ENCODE measurements around the gene ITPK1.
A peak's percentile ranks its signal among the peaks of the same experiment; 100 is the strongest.

ITPK1 gene

GRCh38 chr14:93041830-93042229 lies 73.9 kb downstream of the ITPK1 start:
- TF ChIP-seq EZH2 (IDR thresholded peaks at IDR 0.05; ENCODE audit: borderline replicate concordance, low read depth, low read length, severe bottlenecking) = no peak
- no peak for TF ChIP-seq CTCF (IDR thresholded peaks at IDR 0.05; ENCODE audit: borderline replicate concordance, extremely low read depth, low read length, poor library complexity, severe bottlenecking)
- H2AFZ ChIP-seq (ENCODE audit: low read depth, low read length) = no peak overlapping the region
- no peaks in the 10 kb centered on the region for H3K27me3 ChIP-seq (ENCODE audit: insufficient read depth, low read length, poor library complexity)
- no peaks in the 10 kb centered on the region for H3K4me1 ChIP-seq (ENCODE audit: insufficient read depth, low read length)
- H3K4me3 ChIP-seq (ENCODE audit: low read depth in 1 of 2, low read length in 2 of 2) = no peak overlapping the region
- H3K36me3 ChIP-seq (ENCODE audit: insufficient read depth, low read length) = no peaks in the 10 kb centered on the region
- H3K9ac ChIP-seq (ENCODE audit: low read depth, low read length) = no peak overlapping the region
- H3K79me2 ChIP-seq (ENCODE audit: insufficient read depth, low read length) = peaks cover 11% of the 10 kb centered on the region
- H3K27ac ChIP-seq (ENCODE audit: low read length) = no peak overlapping the region
- no peak for ATAC-seq (ENCODE audit: insufficient read depth, low read depth)
- H4K20me1 ChIP-seq (ENCODE audit: insufficient read depth, low read length) = peaks cover 61% of the 10 kb centered on the region
- no peaks in the 10 kb centered on the region for H3K9me3 ChIP-seq (ENCODE audit: insufficient read depth, low read length, severe bottlenecking)
- DNase-seq = no peak
- H3K4me2 ChIP-seq (ENCODE audit: insufficient read depth, low read length) = no peak overlapping the region

- Histone ChIP-seq H3K27me3 (ENCODE audit: insufficient read depth, low read length, poor library complexity) (no peaks in the 10 kb centered on the region), H3K4me3 (ENCODE audit: low read depth in 1 of 2, low read length in 2 of 2) (no peak overlapping the region), H3K36me3 (ENCODE audit: insufficient read depth, low read length) (no peaks in the 10 kb centered on the region), H3K9ac (ENCODE audit: low read depth, low read length) (no peak overlapping the region), H3K9me3 (ENCODE audit: insufficient read depth, low read length, severe bottlenecking) (no peaks in the 10 kb centered on the region), H4K20me1 (ENCODE audit: insufficient read depth, low read length) (peaks cover 66% of the 10 kb centered on the region), H3K27ac (ENCODE audit: low read length) (no peak overlapping the region), H3K79me2 (ENCODE audit: insufficient read depth, low read length) (peaks cover 13% of the 10 kb centered on the region), H2AFZ (ENCODE audit: low read depth, low read length) (no peak overlapping the region), H3K4me2 (ENCODE audit: insufficient read depth, low read length) (no peak overlapping the region), H3K4me1 (ENCODE audit: insufficient read depth, low read length) (no peaks in the 10 kb centered on the region)
- ATAC-seq (ENCODE audit: insufficient read depth, low read depth) (no peak), DNase-seq (no peak)
- no peak for TF ChIP-seq CTCF (IDR thresholded peaks at IDR 0.05; ENCODE audit: borderline replicate concordance, extremely low read depth, low read length, poor library complexity, severe bottlenecking)
- TF ChIP-seq EZH2 (IDR thresholded peaks at IDR 0.05; ENCODE audit: borderline replicate concordance, low read depth, low read length, severe bottlenecking) = no peak
Measured at GRCh38 chr14:93040982-93041381, 74.7 kb downstream of the ITPK1 start.

GRCh38 chr14:93040443-93040842 lies 75.3 kb downstream of the ITPK1 start:
- DNase-seq = no peak
- Histone ChIP-seq H3K4me1 (ENCODE audit: insufficient read depth, low read length) (no peaks in the 10 kb centered on the region), H4K20me1 (ENCODE audit: insufficient read depth, low read length) (peaks cover 66% of the 10 kb centered on the region), H3K4me2 (ENCODE audit: insufficient read depth, low read length) (no peak overlapping the region), H3K27me3 (ENCODE audit: insufficient read depth, low read length, poor library complexity) (no peaks in the 10 kb centered on the region), H3K4me3 (ENCODE audit: low read depth in 1 of 2, low read length in 2 of 2) (no peak overlapping the region), H2AFZ (ENCODE audit: low read depth, low read length) (no peak overlapping the region), H3K27ac (ENCODE audit: low read length) (no peak overlapping the region), H3K36me3 (ENCODE audit: insufficient read depth, low read length) (no peaks in the 10 kb centered on the region), H3K9me3 (ENCODE audit: insufficient read depth, low read length, severe bottlenecking) (no peaks in the 10 kb centered on the region), H3K79me2 (ENCODE audit: insufficient read depth, low read length) (peaks cover 13% of the 10 kb centered on the region), H3K9ac (ENCODE audit: low read depth, low read length) (no peak overlapping the region)
- TF ChIP-seq CTCF (IDR thresholded peaks at IDR 0.05; ENCODE audit: borderline replicate concordance, extremely low read depth, low read length, poor library complexity, severe bottlenecking) (no peak), EZH2 (IDR thresholded peaks at IDR 0.05; ENCODE audit: borderline replicate concordance, low read depth, low read length, severe bottlenecking) (no peak)
- peak; percentile 36; the same call in 1 of the 3 replicates for ATAC-seq (ENCODE audit: insufficient read depth, low read depth)

All from DND-41 (cell line).